ENCODE measurements around the gene BCDIN3D.

DNA sequence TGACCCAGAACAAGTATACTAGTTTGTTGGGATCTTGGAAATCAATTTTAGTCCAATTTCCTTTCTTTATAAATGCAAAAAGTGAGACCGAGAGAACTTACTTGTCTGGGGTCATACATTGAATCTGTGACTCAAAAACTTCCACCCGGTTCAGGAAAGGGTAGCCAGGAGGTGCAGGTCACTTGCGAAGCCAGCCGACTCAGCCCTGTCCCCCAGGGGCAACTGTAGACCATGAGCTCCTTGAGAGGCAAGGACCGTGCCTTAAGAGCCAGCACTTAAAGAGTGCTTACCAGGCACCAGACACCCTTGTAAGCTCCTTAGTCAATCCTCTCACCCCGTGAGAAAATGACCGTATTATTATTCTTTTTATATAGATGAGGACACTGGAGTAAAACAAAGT, 505 bp upstream of the BCDIN3D start:
- TF ChIP-seq POLR2A (IDR thresholded peaks at IDR 0.05) (no peak), POLR2AphosphoS5 (IDR thresholded peaks at IDR 0.05) (no peak), CTCF (IDR thresholded peaks at IDR 0.05) (no peak), EP300 (IDR thresholded peaks at IDR 0.05) (no peak)
